Smooth muscle cell of the pulmonary artery (primary cell): Measurements from ENCODE around the gene CTDSPL2. TPM values are rescaled to one million over a fixed set of nuclear protein-coding genes. Genes with fewer than 3 reads are reported as not detected.

Source experiments
- total RNA-seq: library from RNA; depleted of rRNA; stranded (reverse); fragments of >200 nt; gene quantifications from 2 replicates; pipeline ENCODE4 v1.2.3, GENCODE V29; 2014

Gene CTDSPL2
- total RNA-seq, result 61.8 and 65.4 TPM in 2 replicates

DNA sequence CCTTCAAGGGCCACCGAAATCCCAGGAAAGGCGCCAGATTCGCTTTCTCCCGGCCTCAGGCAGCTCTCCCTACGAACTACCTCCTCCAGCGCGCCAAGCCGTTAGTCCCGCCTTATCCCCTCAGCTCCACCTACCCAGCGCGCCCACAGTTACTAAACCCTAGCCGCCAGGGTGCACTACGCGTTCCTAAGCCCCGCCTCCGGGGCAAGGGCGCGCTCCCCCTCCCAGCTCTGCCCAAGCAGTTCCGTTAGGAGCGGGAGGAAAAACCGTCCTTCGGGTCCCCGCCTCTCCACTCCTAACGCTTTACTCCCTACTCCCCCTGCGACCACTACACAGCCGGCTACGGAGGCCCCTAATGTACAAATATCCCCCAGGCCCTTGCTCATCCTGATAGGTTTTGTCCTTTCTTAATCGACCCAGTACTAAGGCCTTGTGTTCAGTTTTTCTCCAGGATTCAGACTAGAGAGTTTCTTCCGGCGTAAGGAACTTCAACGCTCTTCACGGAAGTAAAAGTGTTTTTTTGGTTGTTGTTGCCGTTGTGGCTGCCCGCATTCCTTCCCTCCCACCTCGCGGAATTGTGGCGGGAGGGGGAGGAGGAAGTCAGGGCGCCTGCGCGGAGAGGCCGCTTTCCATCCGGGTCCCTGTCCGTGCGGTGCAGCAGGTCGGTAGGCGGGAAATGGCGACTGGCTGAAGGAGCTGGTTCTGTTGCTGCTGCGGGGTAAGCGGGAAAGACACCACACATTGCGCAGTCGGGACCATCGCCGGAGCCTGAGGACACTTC, at the start of gene CTDSPL2:
CTDSPL2 (plus strand) TSS at position 655 of the 781 bp plus-strand sequence. CDS start 31,386 bp downstream, outside the sequence.

DNA sequence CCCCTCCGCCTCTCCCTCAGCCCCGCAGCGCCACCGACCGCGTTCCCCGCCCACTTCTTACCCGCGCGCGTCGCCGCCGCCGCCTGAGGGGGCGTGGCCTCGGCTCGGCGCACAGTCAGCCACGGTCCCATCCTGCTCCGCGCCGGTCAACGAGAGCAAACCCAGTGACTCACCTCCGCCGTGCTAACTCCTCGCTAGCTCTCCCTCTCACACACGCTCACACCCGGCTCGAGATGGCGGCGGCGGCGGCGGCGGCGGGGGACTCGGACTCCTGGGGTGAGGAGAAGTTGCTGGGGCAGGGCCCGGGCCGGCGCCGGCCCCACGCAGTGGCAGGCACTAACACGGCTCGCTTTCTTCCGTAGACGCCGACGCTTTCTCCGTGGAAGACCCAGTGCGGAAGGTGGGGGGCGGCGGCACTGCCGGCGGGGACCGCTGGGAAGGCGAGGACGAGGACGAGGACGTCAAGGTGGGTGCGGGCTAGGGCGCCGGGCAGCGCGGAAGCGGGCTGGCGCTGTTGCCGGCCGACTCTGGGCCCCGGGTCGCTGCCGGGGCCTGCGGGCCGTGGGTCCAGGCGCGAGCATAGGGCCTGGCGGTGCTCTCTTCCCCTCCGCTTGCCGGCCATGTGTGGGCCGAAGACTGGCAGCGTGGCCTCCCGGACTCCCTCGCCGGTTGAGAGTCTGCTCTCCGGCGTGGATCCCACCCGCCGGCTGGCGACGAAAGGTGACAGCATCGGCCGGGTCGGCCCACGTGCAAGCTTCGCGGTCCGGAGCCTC, 109.7 kb downstream of the CTDSPL2 start, which contains the start of gene EIF3J:
EIF3J (plus strand) TSS at position 186 of the 773 bp plus-strand sequence; CDS start at position 234, 48 bp downstream.

Other genes with a start within 250 kb of the CTDSPL2 start
- 10.0 and 30.2 TPM in 2 replicates for gene FRMD5, start 232.4 kb upstream of the CTDSPL2 start, total RNA-seq
- 131 and 157 TPM in 2 replicates for gene GOLM2, start 138.9 kb upstream of the CTDSPL2 start, total RNA-seq
- gene EIF3J, start 109.5 kb downstream of the CTDSPL2 start, total RNA-seq, result 34.7 and 46.9 TPM in 2 replicates
- 101 and 104 TPM in 2 replicates for gene SPG11, start 236.0 kb downstream of the CTDSPL2 start, total RNA-seq